ENCODE measurements around the gene PLCL1.
"Not testable (repeated sequence)": the region's sequence is repeated elsewhere in the genome, so short reads cannot be mapped to it uniquely, and the experiment has no call there.

PLCL1 gene

GRCh38 chr2:198016243-198016642, 211.8 kb downstream of the PLCL1 start:
- Histone ChIP-seq H4K20me1 (ENCODE audit: insufficient read depth) (no peaks in the 10 kb centered on the region), H3K27me3 (ENCODE audit: insufficient read depth, low read depth) (no peaks in the 10 kb centered on the region), H3K9ac (no peak overlapping the region), H2AFZ (ENCODE audit: low read depth) (no peak overlapping the region), H3K79me2 (ENCODE audit: insufficient read depth, low read depth) (no peaks in the 10 kb centered on the region), H3K36me3 (ENCODE audit: insufficient read depth) (no peaks in the 10 kb centered on the region), H3K4me1 (ENCODE audit: low read depth, poor library complexity, severe bottlenecking) (no peaks in the 10 kb centered on the region), H3K27ac (no peak overlapping the region), H3K4me3 (IDR thresholded peaks at IDR 0.05; ENCODE audit: insufficient read depth, low read depth, low read length) (no peak overlapping the region), H3K4me2 (no peak overlapping the region)
- TF ChIP-seq CTCF (conservative IDR thresholded peaks at IDR 0.05; ENCODE audit: low read depth, low read length): no peak

GRCh38 chr2:198017068-198017467, 212.7 kb downstream of the PLCL1 start:
- no peaks in the 10 kb centered on the region for H4K20me1 ChIP-seq (ENCODE audit: insufficient read depth)
- no peak for TF ChIP-seq CTCF (conservative IDR thresholded peaks at IDR 0.05; ENCODE audit: low read depth, low read length)
- no peaks in the 10 kb centered on the region for H3K4me1 ChIP-seq (ENCODE audit: low read depth, poor library complexity, severe bottlenecking)
- no peaks in the 10 kb centered on the region for H3K27me3 ChIP-seq (ENCODE audit: insufficient read depth, low read depth)
- H3K27ac ChIP-seq: no peak overlapping the region
- no peak overlapping the region for H2AFZ ChIP-seq (ENCODE audit: low read depth)
- no peak overlapping the region for H3K9ac ChIP-seq
- no peak overlapping the region for H3K4me2 ChIP-seq
- no peaks in the 10 kb centered on the region for H3K79me2 ChIP-seq (ENCODE audit: insufficient read depth, low read depth)
- no peak overlapping the region for H3K4me3 ChIP-seq (IDR thresholded peaks at IDR 0.05; ENCODE audit: insufficient read depth, low read depth, low read length)
- H3K36me3 ChIP-seq (ENCODE audit: insufficient read depth): no peaks in the 10 kb centered on the region

DNA sequence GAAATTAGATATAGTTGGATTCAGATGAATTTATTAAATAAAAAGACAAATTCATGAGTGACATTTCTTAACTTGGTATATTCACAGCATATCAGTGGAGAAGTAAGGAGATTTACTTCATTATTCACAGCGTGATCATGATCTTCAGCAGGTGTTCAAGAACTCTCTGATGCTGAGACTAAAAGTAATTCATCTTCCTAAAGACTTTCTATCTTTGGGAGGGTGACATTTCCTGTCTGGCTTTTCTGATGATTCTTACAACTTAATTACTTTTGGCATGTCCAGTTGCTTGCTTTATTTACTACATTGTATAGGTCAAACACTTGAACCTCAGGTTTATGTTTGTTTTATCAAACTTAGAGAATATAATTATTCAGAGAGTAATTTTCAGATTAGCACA, 224.6 kb downstream of the PLCL1 start:
- Histone ChIP-seq H3K36me3 (ENCODE audit: insufficient read depth) (no peaks in the 10 kb centered on the region), H2AFZ (ENCODE audit: low read depth) (no peak overlapping the region), H3K4me1 (ENCODE audit: low read depth, poor library complexity, severe bottlenecking) (peaks cover 4% of the 10 kb centered on the region), H3K4me3 (IDR thresholded peaks at IDR 0.05; ENCODE audit: insufficient read depth, low read depth, low read length) (no peak overlapping the region), H3K27me3 (ENCODE audit: insufficient read depth, low read depth) (no peaks in the 10 kb centered on the region), H3K4me2 (no peak overlapping the region), H3K27ac (no peak overlapping the region), H3K9ac (no peak overlapping the region), H3K79me2 (ENCODE audit: insufficient read depth, low read depth) (no peaks in the 10 kb centered on the region), H4K20me1 (ENCODE audit: insufficient read depth) (no peaks in the 10 kb centered on the region)
- no peak for TF ChIP-seq CTCF (conservative IDR thresholded peaks at IDR 0.05; ENCODE audit: low read depth, low read length)

- H3K27me3 ChIP-seq (ENCODE audit: insufficient read depth, low read depth); H3K4me3 ChIP-seq (IDR thresholded peaks at IDR 0.05; ENCODE audit: insufficient read depth, low read depth, low read length); H3K79me2 ChIP-seq (ENCODE audit: insufficient read depth, low read depth); H3K36me3 ChIP-seq (ENCODE audit: insufficient read depth); H3K9ac ChIP-seq; H3K27ac ChIP-seq; H2AFZ ChIP-seq (ENCODE audit: low read depth); H3K4me2 ChIP-seq; H4K20me1 ChIP-seq (ENCODE audit: insufficient read depth); H3K4me1 ChIP-seq (ENCODE audit: low read depth, poor library complexity, severe bottlenecking): not testable (repeated sequence)
These were observed 225.2 kb downstream of the PLCL1 start for GRCh38 chr2:198029576-198029975.

GRCh38 chr2:198033626-198034025, 229.2 kb downstream of the PLCL1 start:
- Histone ChIP-seq H3K36me3 (ENCODE audit: insufficient read depth) (no peaks in the 10 kb centered on the region), H3K4me1 (ENCODE audit: low read depth, poor library complexity, severe bottlenecking) (peaks cover 4% of the 10 kb centered on the region), H3K4me3 (IDR thresholded peaks at IDR 0.05; ENCODE audit: insufficient read depth, low read depth, low read length) (no peak overlapping the region), H3K9ac (no peak overlapping the region), H4K20me1 (ENCODE audit: insufficient read depth) (no peaks in the 10 kb centered on the region), H3K27ac (no peak overlapping the region), H3K4me2 (no peak overlapping the region), H3K27me3 (ENCODE audit: insufficient read depth, low read depth) (no peaks in the 10 kb centered on the region), H3K79me2 (ENCODE audit: insufficient read depth, low read depth) (no peaks in the 10 kb centered on the region), H2AFZ (ENCODE audit: low read depth) (no peak overlapping the region)
- no peak for TF ChIP-seq CTCF (conservative IDR thresholded peaks at IDR 0.05; ENCODE audit: low read depth, low read length)

Data from KMS-11 (cell line).